Mammary epithelial cell (primary cell): Measurements from ENCODE around the gene PLAAT1.

Experiments
- EZH2 ChIP-seq: IDR thresholded peaks from 2 replicates; pipeline ENCODE4 v1.6.1; 2012; ENCODE audit warnings: low read length, inconsistent platforms, borderline replicate concordance
- TF ChIP-seq, protein P1 (sequence below), 2 donors: IDR thresholded peaks in 1 of 2; conservative IDR thresholded peaks in 1 of 2; 2 replicates each; pipeline ENCODE4 v1.5.1; 2011 to 2012; ENCODE audit warnings: inconsistent platforms in 2 of 2, low read length in 2 of 2, mild to moderate bottlenecking in 2 of 2, control low read depth in 1 of 2, low read depth in 1 of 2; ENCODE audit not compliant: insufficient read depth in 1 of 2; ENCODE audit errors: extremely low read depth in 1 of 2

DNA sequence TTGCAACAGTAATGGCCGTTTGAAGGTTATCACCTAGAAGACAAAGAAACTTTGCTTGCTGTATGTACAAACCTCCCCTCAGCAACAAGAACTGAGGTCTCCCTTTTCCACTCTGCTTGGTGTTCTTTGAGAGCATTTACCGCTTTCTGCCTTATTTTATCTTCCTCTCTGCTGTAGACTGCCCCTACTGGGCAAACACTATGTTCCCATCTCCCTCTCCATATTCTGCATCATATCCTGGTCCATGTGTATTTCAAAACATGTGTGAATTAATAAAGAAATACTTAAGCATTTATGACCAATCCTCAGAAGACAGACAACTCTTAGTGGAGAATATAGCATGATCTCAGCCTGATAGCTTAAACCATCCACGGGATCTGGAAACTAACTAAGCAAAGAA lies 73.1 kb downstream of the PLAAT1 start:
- TF ChIP-seq, protein P1, sequence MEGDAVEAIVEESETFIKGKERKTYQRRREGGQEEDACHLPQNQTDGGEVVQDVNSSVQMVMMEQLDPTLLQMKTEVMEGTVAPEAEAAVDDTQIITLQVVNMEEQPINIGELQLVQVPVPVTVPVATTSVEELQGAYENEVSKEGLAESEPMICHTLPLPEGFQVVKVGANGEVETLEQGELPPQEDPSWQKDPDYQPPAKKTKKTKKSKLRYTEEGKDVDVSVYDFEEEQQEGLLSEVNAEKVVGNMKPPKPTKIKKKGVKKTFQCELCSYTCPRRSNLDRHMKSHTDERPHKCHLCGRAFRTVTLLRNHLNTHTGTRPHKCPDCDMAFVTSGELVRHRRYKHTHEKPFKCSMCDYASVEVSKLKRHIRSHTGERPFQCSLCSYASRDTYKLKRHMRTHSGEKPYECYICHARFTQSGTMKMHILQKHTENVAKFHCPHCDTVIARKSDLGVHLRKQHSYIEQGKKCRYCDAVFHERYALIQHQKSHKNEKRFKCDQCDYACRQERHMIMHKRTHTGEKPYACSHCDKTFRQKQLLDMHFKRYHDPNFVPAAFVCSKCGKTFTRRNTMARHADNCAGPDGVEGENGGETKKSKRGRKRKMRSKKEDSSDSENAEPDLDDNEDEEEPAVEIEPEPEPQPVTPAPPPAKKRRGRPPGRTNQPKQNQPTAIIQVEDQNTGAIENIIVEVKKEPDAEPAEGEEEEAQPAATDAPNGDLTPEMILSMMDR (conservative IDR thresholded peaks at IDR 0.05 in 1 of 2, IDR thresholded peaks at IDR 0.05 in 1 of 2; ENCODE audit: extremely low read depth in 1 of 2, insufficient read depth in 1 of 2, low read depth in 1 of 2, low read length in 2 of 2), result no peak
- no peak for TF ChIP-seq EZH2
